HuH-7.5 (cell line): ENCODE results near the gene MTHFS.
A peak's percentile ranks its signal among the peaks of the same experiment; 100 is the strongest.

ENCODE experiments used
- DNase-seq: peaks from one replicate; pipeline ENCODE4 v3.0.0; 2011; ENCODE audit warnings: low spot score

MTHFS gene

DNA sequence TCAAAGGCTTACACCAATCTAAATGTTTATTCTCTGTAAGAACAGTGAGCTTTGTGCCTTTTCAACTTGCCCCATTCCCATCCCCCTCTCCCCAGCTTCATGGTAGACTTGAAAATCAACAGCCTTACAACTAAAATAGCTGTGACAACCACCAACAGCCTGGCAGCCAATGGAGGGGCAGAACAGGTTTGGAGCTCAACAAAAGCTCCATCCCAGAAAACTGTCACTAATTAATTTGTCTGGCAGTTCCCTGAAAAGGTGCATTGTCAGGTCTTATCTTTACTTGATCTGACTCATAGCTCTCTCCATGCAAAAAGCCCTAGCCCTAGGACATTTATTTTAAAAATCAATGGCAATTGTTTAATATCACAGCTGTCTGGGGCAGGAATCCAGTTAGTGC lies 22.6 kb downstream of the MTHFS start:
- no peak for DNase-seq

GRCh38 chr15:79872358-79873017 lies 24.3 kb downstream of the MTHFS start:
- no peak for DNase-seq

DNA sequence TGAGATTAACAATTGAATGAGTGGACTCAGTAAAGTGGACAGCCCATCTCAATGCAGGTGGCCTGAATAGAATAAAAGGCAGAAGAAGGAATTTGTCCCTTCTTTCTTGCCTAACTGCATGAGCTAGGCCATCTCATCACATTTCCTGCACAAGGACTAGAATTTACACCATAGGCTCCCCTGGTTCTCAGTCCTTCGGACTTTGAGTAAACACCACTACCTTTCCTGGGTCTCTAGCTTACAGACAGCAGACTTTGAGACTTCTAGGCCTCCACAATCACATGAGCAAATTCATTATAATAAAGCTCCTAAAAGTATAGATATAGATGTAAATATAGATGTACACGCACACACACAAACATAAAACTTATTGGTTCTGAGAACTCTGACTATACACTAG lies 28.3 kb downstream of the MTHFS start:
- no peak for DNase-seq

- DNase-seq: no peak
Measured at GRCh38 chr15:79863886-79864285, 32.9 kb downstream of the MTHFS start.

- DNase-seq: no peak
Measured at GRCh38 chr15:79862191-79862590, 34.6 kb downstream of the MTHFS start.

DNA sequence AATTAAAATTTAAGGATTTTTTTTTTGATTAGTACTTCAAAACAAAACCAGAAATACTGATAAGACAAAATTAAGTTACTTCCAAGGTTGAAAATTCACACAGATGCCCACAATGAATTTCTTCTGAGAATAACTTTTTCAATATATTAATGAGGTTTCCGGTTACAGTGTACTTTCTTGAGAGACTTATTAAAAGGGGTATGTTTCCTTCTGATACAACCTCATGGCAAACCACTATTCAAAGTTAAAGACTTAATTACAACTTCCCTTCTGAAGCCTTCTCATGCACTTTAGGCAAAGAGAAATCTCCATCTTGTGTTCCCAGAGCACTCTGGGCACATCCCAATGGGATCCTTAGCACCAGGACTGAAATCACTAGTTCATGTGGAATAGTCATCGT lies 36.2 kb downstream of the MTHFS start:
- no peak for DNase-seq

- DNase-seq: no peak
Measured at GRCh38 chr15:79858469-79858868, 38.3 kb downstream of the MTHFS start.

DNA sequence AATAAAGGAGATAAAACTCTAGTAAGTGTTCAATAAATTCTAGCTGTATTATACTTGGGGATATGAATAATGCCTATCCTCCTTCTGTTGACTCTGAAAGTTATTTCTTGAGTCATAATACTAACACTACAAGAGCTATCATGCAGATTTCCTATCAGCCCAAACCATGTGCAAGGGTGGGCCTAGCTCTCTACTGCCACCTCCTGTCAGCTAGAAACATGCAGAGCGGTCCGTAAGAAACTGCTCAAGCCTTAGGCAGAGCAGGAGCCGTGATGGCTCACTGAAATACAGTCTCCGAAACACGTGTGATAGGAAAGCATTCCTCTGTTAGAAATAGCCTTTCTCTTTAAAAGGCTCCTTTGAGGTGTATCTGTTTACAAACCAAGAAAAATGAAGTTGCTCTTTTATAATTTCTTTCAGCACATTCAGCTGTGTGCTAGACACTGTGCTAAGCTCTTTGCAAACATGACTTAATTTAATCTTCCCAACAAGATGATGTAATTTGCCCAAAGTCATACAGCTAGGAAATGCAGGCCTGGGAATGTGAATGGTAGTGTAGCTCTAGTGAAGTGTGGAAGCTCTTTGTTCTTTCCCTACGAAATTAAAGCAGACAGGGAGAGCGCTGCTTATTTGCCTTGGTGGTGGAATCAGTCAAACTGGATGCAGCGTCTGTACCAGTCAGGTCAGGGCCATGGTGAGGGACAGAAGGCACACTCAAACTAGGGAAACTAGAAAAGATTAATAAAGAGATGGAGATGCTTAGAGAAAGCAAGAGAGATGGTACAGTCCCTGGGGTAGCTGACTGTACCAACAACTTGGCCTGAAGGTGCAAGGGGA lies 43.1 kb downstream of the MTHFS start:
- DNase-seq: peak; percentile 31

DNA sequence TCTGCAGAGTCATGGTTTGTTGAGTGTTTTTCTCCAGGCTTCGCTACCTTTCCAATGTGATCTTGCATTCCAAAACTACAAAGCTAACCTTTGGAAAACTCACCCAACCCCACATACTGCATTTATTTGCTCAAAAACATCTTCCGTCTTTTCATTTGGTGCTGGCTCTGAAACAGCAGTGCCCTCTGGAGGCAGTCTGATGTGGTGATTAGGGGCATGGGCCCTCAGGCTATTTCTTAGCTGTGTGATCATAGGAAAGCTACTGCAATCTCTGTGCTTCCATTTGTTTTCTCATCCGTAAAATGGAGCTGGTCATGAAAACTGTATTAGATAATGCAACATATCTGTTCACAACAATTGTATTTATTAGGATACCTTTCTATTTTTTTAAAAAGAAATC lies 47.0 kb downstream of the MTHFS start:
- DNase-seq: peak; percentile 28

GRCh38 chr15:79846539-79846938 lies 50.3 kb downstream of the MTHFS start:
- no peak for DNase-seq

- DNase-seq: no peak
Measured at GRCh38 chr15:79844221-79844620, 52.6 kb downstream of the MTHFS start.

GRCh38 chr15:79837846-79838245 lies 59.0 kb downstream of the MTHFS start:
- DNase-seq: no peak

DNA sequence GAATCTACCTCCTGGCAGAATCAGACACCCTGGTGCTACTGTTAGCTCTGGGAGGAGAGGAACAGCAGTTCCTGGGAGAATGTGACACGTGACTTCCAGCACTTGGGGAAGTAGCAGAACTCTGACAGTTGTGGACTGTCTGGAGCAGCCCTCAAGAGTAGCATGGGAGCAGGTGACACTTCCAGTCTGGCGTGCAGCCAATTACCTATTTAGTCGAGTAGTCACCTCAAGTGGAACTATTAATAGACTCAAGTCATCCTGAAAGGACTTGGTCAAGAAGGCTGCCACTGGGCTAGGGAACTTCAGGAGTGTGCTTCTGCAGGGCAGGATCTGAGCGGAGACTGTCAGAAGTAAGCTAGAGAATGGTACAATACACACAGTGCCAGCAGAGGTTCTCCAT lies 62.3 kb downstream of the MTHFS start:
- no peak for DNase-seq

- DNase-seq: no peak
Measured at GRCh38 chr15:79832367-79833120, 64.3 kb downstream of the MTHFS start.

- no peak for DNase-seq
Measured at GRCh38 chr15:79831604-79832003, 65.2 kb downstream of the MTHFS start.

GRCh38 chr15:79829950-79830349 lies 66.9 kb downstream of the MTHFS start:
- no peak for DNase-seq

- no peak for DNase-seq
Measured at GRCh38 chr15:79828447-79828846, 68.4 kb downstream of the MTHFS start.

DNA sequence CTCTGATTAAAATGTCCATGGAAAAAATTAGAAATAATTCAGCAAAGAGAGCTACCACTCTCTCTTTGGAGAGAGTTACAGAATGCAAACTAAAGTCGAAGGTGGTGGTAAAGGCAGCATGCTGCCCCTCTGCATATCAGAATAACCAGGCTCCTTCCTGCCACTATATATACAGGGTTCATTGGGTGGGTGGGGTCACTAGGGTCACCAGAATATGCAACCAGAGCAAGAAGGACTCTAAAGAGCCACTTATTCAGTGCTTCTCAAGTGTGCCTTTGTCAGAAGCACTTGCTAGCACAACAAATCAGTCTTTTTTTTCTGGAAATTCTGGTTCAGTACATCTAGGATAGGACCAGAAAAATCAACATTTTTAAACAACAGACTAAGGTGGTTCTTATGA lies 70.0 kb downstream of the MTHFS start:
- DNase-seq: no peak

DNA sequence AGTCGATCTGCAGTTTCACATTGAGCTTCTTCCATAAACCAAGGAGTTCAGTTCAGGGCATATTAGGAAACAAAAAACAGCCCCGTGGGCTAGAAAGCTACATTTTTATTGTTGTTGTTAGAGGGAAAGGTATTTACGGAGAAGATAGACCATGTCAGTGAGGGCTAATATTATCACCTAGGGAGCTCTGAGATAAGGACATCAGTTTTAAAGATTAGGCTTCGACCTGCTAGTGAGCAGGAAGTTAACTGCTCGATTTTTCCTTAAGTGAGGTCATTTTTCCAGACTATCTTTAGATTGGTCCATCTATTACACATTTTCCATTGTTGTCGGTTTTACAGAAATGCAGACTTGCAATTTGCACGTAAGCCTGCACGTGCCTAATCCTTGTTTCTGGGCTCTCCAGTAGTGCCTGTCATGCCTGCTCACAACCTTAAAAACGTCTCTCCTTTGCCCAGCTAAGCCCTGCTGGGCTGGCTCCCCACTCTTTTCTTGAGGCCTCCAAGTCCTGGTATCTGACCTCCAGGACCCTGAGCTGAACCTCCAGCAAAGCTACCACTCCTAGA lies 72.6 kb downstream of the MTHFS start:
- no peak for DNase-seq

DNA sequence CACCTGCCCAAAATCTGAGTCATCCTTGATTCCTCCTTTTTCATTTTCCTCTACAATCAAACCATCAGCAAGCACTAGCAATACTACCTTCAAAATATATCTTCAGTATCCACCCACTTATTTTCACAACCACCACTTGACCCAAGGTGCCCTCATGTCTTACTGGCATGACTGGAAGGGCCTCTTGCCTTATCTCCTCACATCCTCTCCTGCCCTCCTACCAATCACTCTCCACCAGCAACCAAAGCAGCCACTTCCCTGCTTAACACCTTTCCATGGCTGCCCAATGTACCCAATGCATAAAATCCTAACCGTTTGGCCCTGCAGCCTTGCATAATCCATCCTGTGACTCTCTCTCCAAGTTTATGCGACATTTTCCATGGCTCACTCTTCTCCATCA lies 76.0 kb downstream of the MTHFS start:
- DNase-seq: no peak

GRCh38 chr15:79820176-79820575 lies 76.6 kb downstream of the MTHFS start:
- DNase-seq: no peak

- no peak for DNase-seq
Measured at GRCh38 chr15:79816571-79816970, 80.2 kb downstream of the MTHFS start.

GRCh38 chr15:79815468-79815867 lies 81.3 kb downstream of the MTHFS start:
- DNase-seq: no peak
